GM12872 (cell line): ENCODE results near the gene ATP8B1.

Experiments
- TF ChIP-seq, protein P1 (sequence below): IDR thresholded peaks from 3 replicates; pipeline ENCODE4 v1.5.1; 2011; ENCODE audit warnings: low read depth, mild to moderate bottlenecking, low read length, moderate library complexity; ENCODE audit not compliant: insufficient read depth

The ATP8B1 gene

DNA sequence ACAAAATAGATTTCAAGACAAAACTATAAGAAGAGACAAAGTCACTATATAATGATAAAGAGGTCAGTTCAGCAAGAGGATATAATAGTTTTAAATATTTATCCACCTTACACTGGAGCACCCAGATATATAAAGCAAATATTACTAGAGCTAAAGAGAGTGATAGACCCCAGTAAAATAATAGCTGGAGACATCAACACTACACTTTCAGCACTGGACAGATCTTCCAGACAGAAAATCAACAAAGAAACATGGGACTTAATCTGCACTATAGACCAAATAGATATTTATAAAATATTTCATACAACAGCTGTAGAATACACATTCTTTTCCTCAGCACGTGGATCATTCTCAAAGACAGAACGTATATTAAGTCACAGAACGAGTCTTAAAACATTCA is 86.6 kb downstream of the ATP8B1 start:
- TF ChIP-seq, protein P1, sequence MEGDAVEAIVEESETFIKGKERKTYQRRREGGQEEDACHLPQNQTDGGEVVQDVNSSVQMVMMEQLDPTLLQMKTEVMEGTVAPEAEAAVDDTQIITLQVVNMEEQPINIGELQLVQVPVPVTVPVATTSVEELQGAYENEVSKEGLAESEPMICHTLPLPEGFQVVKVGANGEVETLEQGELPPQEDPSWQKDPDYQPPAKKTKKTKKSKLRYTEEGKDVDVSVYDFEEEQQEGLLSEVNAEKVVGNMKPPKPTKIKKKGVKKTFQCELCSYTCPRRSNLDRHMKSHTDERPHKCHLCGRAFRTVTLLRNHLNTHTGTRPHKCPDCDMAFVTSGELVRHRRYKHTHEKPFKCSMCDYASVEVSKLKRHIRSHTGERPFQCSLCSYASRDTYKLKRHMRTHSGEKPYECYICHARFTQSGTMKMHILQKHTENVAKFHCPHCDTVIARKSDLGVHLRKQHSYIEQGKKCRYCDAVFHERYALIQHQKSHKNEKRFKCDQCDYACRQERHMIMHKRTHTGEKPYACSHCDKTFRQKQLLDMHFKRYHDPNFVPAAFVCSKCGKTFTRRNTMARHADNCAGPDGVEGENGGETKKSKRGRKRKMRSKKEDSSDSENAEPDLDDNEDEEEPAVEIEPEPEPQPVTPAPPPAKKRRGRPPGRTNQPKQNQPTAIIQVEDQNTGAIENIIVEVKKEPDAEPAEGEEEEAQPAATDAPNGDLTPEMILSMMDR, result no peak

GRCh38 chr18:57715671-57716070 is 87.4 kb downstream of the ATP8B1 start:
- TF ChIP-seq, protein P1, result no peak

- TF ChIP-seq, protein P1, result no peak
These were observed 88.0 kb downstream of the ATP8B1 start for GRCh38 chr18:57715073-57715472.

- TF ChIP-seq, protein P1, result no peak
These were observed 92.9 kb downstream of the ATP8B1 start for GRCh38 chr18:57710226-57710625.

- TF ChIP-seq, protein P1, result no peak
These were observed 93.8 kb downstream of the ATP8B1 start for GRCh38 chr18:57709335-57709734.

DNA sequence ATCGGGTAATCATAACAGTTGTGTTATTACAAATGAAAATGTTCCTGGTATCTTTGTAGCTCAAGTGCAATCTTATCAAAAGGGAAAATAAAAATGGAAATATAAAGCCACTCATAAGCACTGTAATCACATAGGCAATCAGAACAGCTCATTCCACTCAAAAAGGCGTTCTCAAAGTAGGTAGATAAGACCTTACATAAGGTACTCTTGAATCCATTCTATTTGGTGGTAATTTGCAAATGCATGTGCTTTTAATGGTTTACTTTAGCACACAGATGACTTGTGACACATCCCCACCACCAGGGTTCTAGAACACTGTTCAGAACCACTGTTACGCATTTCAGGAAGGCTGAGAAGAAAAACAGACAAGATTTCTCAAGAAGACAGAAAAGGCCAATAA is 94.8 kb downstream of the ATP8B1 start:
- TF ChIP-seq, protein P1, result no peak

- TF ChIP-seq, protein P1, result no peak
These were observed 97.1 kb downstream of the ATP8B1 start for GRCh38 chr18:57705832-57706595.
